ENCODE data around the gene OLFM4. TPM values are rescaled to one million over a fixed set of nuclear protein-coding genes. Genes with fewer than 3 reads are reported as not detected.
A peak's percentile ranks its signal among the peaks of the same experiment; 100 is the strongest.

The OLFM4 gene
- total and polyA plus RNA-seq, 2 experiments from 2014 or later = not detected

DNA sequence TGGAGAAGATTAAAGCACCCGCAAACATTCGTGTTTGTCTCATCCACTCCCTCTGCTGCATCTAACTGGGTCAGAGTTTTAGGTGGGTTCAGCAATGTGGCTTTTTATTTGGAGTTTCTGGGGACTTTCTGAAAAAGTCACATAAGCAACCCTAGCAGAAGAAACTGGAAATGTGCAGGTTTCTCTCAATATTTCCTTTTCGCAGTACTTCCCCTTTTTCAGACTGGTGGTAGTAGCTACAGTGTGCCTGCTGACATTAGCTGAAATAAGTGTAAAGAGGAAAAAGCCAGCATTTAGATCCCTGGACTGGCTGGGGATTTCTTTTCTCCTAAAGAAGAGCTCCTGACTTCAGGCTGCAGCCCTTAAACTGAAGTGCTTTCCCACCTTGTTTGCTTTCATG lies 15.9 kb upstream of the OLFM4 start:
- Histone ChIP-seq H3K9me2 (ENCODE audit: insufficient read depth) (peaks cover 3% of the 10 kb centered on the region; the same call in 1 of the 2 replicates), H2AFZ (0 out of 2 replicates have a peak overlapping the region, but pooled peaks have one; percentile 47), H3K79me2 (replicated peaks; ENCODE audit: insufficient read depth) (no peaks in the 10 kb centered on the region), H3K4me1 (ENCODE audit: insufficient read depth) (no peaks in the 10 kb centered on the region), H3F3A (replicated peaks; ENCODE audit: low read depth) (no peaks in the 10 kb centered on the region), H4K20me1 (replicated peaks; ENCODE audit: insufficient read depth) (no peaks in the 10 kb centered on the region), H3K4me3 (no peak overlapping the region), H3K4me2 (no peak overlapping the region), H3K27ac (ENCODE audit: low read depth) (no peak overlapping the region), H3K36me3 (ENCODE audit: insufficient read depth) (no peaks in the 10 kb centered on the region), H3K27me3 (ENCODE audit: insufficient read depth) (no peaks in the 10 kb centered on the region)
- Mint-ChIP-seq H3K4me3 (no peak overlapping the region), H3K9me3 (peaks cover 3% of the 10 kb centered on the region; the same call in 1 of the 3 replicates), H3K36me3 (ENCODE audit: low read depth) (no peaks in the 10 kb centered on the region), H3K27me3 (ENCODE audit: insufficient read depth, low read depth, poor library complexity) (no peaks in the 10 kb centered on the region), H3K4me1 (peaks cover 6% of the 10 kb centered on the region; the same call in 2 of the 3 replicates), H3K27ac (no peak overlapping the region; the same call in 1 of the 2 replicates)
- ATAC-seq = no peak
- DNase-seq (ENCODE audit: low spot score) = no peak
- TF ChIP-seq, protein P1, sequence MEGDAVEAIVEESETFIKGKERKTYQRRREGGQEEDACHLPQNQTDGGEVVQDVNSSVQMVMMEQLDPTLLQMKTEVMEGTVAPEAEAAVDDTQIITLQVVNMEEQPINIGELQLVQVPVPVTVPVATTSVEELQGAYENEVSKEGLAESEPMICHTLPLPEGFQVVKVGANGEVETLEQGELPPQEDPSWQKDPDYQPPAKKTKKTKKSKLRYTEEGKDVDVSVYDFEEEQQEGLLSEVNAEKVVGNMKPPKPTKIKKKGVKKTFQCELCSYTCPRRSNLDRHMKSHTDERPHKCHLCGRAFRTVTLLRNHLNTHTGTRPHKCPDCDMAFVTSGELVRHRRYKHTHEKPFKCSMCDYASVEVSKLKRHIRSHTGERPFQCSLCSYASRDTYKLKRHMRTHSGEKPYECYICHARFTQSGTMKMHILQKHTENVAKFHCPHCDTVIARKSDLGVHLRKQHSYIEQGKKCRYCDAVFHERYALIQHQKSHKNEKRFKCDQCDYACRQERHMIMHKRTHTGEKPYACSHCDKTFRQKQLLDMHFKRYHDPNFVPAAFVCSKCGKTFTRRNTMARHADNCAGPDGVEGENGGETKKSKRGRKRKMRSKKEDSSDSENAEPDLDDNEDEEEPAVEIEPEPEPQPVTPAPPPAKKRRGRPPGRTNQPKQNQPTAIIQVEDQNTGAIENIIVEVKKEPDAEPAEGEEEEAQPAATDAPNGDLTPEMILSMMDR (conservative IDR thresholded peaks at IDR 0.05; ENCODE audit: low read depth in 2 of 2) = no peak
- TF ChIP-seq, protein P2, sequence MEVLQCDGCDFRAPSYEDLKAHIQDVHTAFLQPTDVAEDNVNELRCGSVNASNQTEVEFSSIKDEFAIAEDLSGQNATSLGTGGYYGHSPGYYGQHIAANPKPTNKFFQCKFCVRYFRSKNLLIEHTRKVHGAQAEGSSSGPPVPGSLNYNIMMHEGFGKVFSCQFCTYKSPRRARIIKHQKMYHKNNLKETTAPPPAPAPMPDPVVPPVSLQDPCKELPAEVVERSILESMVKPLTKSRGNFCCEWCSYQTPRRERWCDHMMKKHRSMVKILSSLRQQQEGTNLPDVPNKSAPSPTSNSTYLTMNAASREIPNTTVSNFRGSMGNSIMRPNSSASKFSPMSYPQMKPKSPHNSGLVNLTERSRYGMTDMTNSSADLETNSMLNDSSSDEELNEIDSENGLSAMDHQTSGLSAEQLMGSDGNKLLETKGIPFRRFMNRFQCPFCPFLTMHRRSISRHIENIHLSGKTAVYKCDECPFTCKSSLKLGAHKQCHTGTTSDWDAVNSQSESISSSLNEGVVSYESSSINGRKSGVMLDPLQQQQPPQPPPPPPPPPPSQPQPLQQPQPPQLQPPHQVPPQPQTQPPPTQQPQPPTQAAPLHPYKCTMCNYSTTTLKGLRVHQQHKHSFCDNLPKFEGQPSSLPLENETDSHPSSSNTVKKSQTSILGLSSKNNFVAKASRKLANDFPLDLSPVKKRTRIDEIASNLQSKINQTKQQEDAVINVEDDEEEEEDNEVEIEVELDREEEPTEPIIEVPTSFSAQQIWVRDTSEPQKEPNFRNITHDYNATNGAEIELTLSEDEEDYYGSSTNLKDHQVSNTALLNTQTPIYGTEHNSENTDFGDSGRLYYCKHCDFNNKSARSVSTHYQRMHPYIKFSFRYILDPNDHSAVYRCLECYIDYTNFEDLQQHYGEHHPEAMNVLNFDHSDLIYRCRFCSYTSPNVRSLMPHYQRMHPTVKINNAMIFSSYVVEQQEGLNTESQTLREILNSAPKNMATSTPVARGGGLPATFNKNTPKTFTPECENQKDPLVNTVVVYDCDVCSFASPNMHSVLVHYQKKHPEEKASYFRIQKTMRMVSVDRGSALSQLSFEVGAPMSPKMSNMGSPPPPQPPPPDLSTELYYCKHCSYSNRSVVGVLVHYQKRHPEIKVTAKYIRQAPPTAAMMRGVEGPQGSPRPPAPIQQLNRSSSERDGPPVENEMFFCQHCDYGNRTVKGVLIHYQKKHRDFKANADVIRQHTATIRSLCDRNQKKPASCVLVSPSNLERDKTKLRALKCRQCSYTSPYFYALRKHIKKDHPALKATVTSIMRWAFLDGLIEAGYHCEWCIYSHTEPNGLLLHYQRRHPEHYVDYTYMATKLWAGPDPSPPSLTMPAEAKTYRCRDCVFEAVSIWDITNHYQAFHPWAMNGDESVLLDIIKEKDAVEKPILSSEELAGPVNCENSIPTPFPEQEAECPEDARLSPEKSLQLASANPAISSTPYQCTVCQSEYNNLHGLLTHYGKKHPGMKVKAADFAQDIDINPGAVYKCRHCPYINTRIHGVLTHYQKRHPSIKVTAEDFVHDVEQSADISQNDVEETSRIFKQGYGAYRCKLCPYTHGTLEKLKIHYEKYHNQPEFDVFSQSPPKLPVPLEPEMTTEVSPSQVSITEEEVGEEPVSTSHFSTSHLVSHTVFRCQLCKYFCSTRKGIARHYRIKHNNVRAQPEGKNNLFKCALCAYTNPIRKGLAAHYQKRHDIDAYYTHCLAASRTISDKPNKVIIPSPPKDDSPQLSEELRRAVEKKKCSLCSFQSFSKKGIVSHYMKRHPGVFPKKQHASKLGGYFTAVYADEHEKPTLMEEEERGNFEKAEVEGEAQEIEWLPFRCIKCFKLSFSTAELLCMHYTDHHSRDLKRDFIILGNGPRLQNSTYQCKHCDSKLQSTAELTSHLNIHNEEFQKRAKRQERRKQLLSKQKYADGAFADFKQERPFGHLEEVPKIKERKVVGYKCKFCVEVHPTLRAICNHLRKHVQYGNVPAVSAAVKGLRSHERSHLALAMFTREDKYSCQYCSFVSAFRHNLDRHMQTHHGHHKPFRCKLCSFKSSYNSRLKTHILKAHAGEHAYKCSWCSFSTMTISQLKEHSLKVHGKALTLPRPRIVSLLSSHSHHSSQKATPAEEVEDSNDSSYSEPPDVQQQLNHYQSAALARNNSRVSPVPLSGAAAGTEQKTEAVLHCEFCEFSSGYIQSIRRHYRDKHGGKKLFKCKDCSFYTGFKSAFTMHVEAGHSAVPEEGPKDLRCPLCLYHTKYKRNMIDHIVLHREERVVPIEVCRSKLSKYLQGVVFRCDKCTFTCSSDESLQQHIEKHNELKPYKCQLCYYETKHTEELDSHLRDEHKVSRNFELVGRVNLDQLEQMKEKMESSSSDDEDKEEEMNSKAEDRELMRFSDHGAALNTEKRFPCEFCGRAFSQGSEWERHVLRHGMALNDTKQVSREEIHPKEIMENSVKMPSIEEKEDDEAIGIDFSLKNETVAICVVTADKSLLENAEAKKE (CRISPR knock-in tag; IDR thresholded peaks at IDR 0.05) = no peak
- TF ChIP-seq ZNF331 (CRISPR knock-in tag; IDR thresholded peaks at IDR 0.05; ENCODE audit: low read depth) (no peak), ZNF114 (CRISPR knock-in tag; IDR thresholded peaks at IDR 0.05) (no peak), STAT1 (IDR thresholded peaks at IDR 0.05; ENCODE audit: unreplicated experiment) (no peak), CREB1 (CRISPR knock-in tag; IDR thresholded peaks at IDR 0.05; ENCODE audit: low read depth) (no peak)
- TF ChIP-seq, protein P3, sequence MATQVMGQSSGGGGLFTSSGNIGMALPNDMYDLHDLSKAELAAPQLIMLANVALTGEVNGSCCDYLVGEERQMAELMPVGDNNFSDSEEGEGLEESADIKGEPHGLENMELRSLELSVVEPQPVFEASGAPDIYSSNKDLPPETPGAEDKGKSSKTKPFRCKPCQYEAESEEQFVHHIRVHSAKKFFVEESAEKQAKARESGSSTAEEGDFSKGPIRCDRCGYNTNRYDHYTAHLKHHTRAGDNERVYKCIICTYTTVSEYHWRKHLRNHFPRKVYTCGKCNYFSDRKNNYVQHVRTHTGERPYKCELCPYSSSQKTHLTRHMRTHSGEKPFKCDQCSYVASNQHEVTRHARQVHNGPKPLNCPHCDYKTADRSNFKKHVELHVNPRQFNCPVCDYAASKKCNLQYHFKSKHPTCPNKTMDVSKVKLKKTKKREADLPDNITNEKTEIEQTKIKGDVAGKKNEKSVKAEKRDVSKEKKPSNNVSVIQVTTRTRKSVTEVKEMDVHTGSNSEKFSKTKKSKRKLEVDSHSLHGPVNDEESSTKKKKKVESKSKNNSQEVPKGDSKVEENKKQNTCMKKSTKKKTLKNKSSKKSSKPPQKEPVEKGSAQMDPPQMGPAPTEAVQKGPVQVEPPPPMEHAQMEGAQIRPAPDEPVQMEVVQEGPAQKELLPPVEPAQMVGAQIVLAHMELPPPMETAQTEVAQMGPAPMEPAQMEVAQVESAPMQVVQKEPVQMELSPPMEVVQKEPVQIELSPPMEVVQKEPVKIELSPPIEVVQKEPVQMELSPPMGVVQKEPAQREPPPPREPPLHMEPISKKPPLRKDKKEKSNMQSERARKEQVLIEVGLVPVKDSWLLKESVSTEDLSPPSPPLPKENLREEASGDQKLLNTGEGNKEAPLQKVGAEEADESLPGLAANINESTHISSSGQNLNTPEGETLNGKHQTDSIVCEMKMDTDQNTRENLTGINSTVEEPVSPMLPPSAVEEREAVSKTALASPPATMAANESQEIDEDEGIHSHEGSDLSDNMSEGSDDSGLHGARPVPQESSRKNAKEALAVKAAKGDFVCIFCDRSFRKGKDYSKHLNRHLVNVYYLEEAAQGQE (IDR thresholded peaks at IDR 0.05; ENCODE audit: unreplicated experiment) = no peak
